Epithelial cell of alveolus of lung (primary cell): Measurements from ENCODE around the gene MYL10. TPM values are rescaled to one million over a fixed set of nuclear protein-coding genes. Genes with fewer than 3 reads are reported as not detected.

Experiments used
- total RNA-seq: library from RNA; depleted of rRNA; stranded (reverse); fragments of >200 nt; gene quantifications from 2 replicates; pipeline ENCODE4 v1.2.1, GENCODE V29; 2015

MYL10 gene
- total RNA-seq = not detected in 2 replicates

GRCh38 chr7:101629171-101629570 lies at the start of gene MYL10:
Gene MYL10 (minus strand): TSS chr7:101629296. CDS start chr7:101629118, 178 bp downstream.

Other genes with a start within 250 kb of the MYL10 start
- gene CUX1, start 188.3 kb upstream of the MYL10 start, total RNA-seq = 36.7 and 74.5 TPM in 2 replicates